KOPT-K1 (cell line): ENCODE measurements around the gene ISG20.

Source experiments
- H3K27ac ChIP-seq: fragments of 200-600 bp; sonication (generic); 2 replicates; pipeline ENCODE4 v1.5.1; 2016; ENCODE audit warnings: antibody characterized with exemption, mild to moderate bottlenecking, low read depth, low read length; ENCODE audit not compliant: poor library complexity, severe bottlenecking
- H3K36me3 ChIP-seq: fragments of 200-600 bp; sonication (generic); 2 replicates; pipeline ENCODE4 v1.5.1; 2017; ENCODE audit warnings: antibody characterized with exemption, mild to moderate bottlenecking, low read length, moderate library complexity; ENCODE audit not compliant: insufficient read depth
- H3K9me3 ChIP-seq: fragments of 200-600 bp; sonication (generic); 2 replicates; pipeline ENCODE4 v1.5.1; 2017; ENCODE audit warnings: antibody characterized with exemption, low read length, mild to moderate bottlenecking; ENCODE audit not compliant: insufficient read depth, poor library complexity, severe bottlenecking

ISG20 gene

GRCh38 chr15:88661761-88662556 is 23.1 kb downstream of the ISG20 start:
- no peaks in the 10 kb centered on the region for H3K9me3 ChIP-seq
- H3K36me3 ChIP-seq, result no peaks in the 10 kb centered on the region
- H3K27ac ChIP-seq, result no peak overlapping the region

GRCh38 chr15:88663141-88663621 is 24.4 kb downstream of the ISG20 start:
- Histone ChIP-seq H3K9me3 (no peaks in the 10 kb centered on the region), H3K27ac (no peak overlapping the region), H3K36me3 (no peaks in the 10 kb centered on the region)

- no peaks in the 10 kb centered on the region for H3K9me3 ChIP-seq
- no peak overlapping the region for H3K27ac ChIP-seq
- H3K36me3 ChIP-seq, result no peaks in the 10 kb centered on the region
Observed at GRCh38 chr15:88664151-88664778, 25.4 kb downstream of the ISG20 start.

DNA sequence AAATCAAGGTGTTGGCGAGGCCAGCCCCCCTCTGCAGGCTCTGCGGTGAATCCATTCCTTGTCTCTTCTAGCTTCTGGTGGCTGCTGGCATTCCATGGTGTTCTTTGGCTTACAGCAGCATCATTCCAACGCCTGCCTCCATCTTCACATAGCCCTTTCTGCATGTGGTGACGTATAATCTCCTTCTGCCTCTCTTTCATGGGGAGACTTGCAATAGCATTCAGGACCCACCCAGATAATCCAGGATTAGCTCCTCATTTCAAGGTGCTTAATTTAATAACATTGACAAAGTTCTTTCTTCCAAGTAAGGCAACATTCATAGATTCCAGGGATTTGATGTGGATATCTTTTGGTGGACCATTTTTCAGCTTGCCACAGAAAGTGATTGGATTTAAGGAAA is 35.8 kb downstream of the ISG20 start:
- no peak overlapping the region for H3K27ac ChIP-seq
- H3K9me3 ChIP-seq, result no peaks in the 10 kb centered on the region
- no peaks in the 10 kb centered on the region for H3K36me3 ChIP-seq

- Histone ChIP-seq H3K9me3 (no peaks in the 10 kb centered on the region), H3K36me3 (no peaks in the 10 kb centered on the region), H3K27ac (no peak overlapping the region)
Observed at GRCh38 chr15:88678755-88679154, 39.9 kb downstream of the ISG20 start.

- H3K36me3 ChIP-seq, result no peaks in the 10 kb centered on the region
- no peaks in the 10 kb centered on the region for H3K9me3 ChIP-seq
Observed at GRCh38 chr15:88680241-88681001, 41.6 kb downstream of the ISG20 start.

GRCh38 chr15:88681610-88682221 is 42.9 kb downstream of the ISG20 start:
- Histone ChIP-seq H3K9me3 (no peaks in the 10 kb centered on the region), H3K27ac (no peak overlapping the region), H3K36me3 (no peaks in the 10 kb centered on the region)

More at GRCh38 chr15:88680241-88681001, 41.6 kb downstream of the ISG20 start:
- H3K27ac ChIP-seq, result no peak overlapping the region

DNA sequence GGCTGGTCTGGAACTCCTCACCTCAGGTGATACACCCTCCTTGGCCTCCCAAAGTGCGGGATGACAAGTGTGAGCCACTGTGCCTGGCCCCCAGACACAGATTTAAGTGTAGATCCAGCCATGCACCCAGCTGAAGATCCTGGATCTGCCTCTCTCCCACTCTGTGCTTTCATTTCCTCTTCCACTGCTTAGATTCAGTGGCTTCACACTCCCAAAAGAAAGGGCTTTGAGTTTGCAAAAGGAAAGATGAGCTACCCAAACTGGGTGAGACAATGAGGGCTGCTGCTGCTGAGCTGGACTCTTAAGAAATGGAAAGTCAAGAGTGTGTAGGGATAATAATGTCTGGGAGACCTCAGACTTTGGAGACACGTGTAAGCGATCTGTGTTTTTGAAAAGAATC is 45.5 kb downstream of the ISG20 start:
- no peaks in the 10 kb centered on the region for H3K36me3 ChIP-seq
- H3K9me3 ChIP-seq, result peaks cover 13% of the 10 kb centered on the region
- H3K27ac ChIP-seq, result no peak overlapping the region

GRCh38 chr15:88686166-88686565 is 47.4 kb downstream of the ISG20 start:
- no peak overlapping the region for H3K27ac ChIP-seq
- no peaks in the 10 kb centered on the region for H3K36me3 ChIP-seq
- H3K9me3 ChIP-seq, result peaks cover 13% of the 10 kb centered on the region

GRCh38 chr15:88688394-88688933 is 49.6 kb downstream of the ISG20 start:
- Histone ChIP-seq H3K36me3 (no peaks in the 10 kb centered on the region), H3K9me3 (peaks cover 13% of the 10 kb centered on the region), H3K27ac (no peak overlapping the region)

DNA sequence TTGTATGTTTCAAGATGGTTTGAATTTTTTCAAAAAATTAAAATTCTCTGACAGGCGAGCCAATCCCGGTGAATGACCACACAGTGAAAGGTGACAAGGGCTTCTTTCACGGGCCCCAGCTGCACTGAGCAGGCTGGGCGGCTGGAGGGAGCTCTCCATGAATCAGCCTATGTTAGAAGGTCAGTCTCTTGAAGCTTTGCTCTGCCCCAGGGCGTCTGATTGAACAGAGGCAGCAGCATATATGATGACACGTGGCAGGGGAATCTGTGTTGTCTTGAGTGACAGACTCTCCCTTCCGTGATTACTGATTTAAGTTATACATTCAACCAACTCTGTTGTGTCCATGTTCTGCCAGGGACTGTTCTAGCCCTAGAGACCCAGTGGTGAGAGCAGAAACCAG is 51.5 kb downstream of the ISG20 start:
- Histone ChIP-seq H3K36me3 (no peaks in the 10 kb centered on the region), H3K9me3 (peaks cover 13% of the 10 kb centered on the region), H3K27ac (no peak overlapping the region)

- Histone ChIP-seq H3K9me3 (peaks cover 10% of the 10 kb centered on the region), H3K27ac (no peak overlapping the region), H3K36me3 (no peaks in the 10 kb centered on the region)
Observed at GRCh38 chr15:88693191-88693590, 54.4 kb downstream of the ISG20 start.

DNA sequence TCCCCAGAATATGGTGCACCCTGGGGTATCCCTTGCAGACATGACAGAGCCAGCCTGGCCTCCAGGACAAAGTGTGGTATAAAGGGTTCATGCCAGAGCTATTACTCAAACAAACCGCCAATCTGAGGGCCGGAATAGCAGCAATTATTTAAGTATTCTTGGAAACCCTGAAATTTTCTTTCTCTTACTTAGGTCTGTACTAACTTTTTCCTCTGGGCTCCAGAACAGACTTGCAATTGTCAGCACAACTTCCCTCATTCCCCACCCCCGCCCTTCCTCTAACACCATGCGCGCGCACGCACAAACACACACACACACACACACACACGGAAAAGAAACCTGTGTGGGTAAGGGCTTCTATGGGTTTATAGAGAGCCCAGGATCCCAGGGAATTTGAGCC is 56.3 kb downstream of the ISG20 start:
- no peaks in the 10 kb centered on the region for H3K36me3 ChIP-seq
- no peak overlapping the region for H3K27ac ChIP-seq
- no peaks in the 10 kb centered on the region for H3K9me3 ChIP-seq

DNA sequence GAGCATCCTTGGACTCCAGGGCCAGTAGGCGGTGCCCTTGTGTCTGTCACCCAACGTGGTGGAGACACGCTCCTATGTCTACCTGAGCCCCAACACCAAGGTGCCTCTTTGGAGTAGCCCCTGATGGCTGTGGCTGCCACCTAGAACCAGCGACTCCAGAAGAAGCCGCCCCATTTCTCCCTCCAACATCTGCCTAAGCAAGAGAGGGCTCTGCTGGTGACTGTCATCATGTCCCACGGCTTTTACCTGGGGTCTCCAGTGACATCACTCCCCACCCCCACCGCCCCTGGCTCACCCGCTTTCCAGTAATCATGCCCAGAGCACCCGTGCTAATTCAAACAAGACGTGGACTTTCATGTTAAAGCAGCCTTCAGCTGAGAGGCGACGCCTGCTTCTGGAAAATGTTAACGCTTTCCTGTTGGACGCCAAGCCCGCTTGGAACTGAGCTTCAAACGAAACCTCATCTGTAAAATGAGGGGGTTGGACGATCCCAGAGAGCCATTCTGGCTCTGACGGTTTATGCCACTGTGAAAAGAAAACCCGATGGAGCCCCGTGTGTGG is 57.0 kb downstream of the ISG20 start:
- Histone ChIP-seq H3K36me3 (no peaks in the 10 kb centered on the region), H3K9me3 (no peaks in the 10 kb centered on the region), H3K27ac (no peak overlapping the region)
